BE2C (cell line): ENCODE data around the gene KLHL34.

Source experiments
- DNase-seq: peaks from one replicate; pipeline ENCODE4 v3.0.0-alpha.2; 2020
- H3K27me3 ChIP-seq: fragments of 250-450 bp; sonication (Bioruptor Pico); 2 replicates; pipeline ENCODE4 v1.5.1; 2020; ENCODE audit warnings: mild to moderate bottlenecking
- H3K36me3 ChIP-seq: fragments of 250-450 bp; sonication (Bioruptor Pico); 2 replicates; pipeline ENCODE4 v1.5.1; 2020; ENCODE audit warnings: mild to moderate bottlenecking
- H3K4me1 ChIP-seq: fragments of 250-450 bp; sonication (Bioruptor Pico); 2 replicates; pipeline ENCODE4 v1.5.1; 2020
- H3K4me3 ChIP-seq: 2 replicates; pipeline ENCODE4 v1.5.1; 2011; ENCODE audit warnings: low read depth, low read length
- H3K9me3 ChIP-seq: fragments of 250-450 bp; sonication (Bioruptor Pico); 2 replicates; pipeline ENCODE4 v1.5.1; 2020
- TF ChIP-seq, protein P1 (sequence below): IDR thresholded peaks from 2 replicates; pipeline ENCODE4 v1.5.1; 2012; ENCODE audit warnings: mild to moderate bottlenecking, low read depth, low read length

Gene KLHL34

DNA sequence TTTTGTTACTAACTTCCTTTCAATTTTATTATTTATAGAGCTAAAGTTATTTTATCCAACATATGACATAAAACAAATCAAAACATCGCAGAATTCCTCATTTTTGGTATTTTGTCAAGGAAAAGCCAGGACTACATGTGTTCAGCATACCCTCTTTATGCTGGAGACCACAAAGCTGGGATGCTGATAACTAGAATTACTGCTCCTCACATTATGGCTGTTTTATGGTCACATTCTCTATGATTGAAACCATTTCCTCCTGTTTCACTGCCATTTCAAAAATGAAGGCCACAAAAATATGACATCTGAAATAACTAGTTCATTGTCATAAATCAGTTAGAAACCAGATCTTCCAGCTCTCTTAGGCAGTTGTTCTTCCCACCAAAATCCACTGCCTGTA is 41.7 kb downstream of the KLHL34 start:
- TF ChIP-seq, protein P1, sequence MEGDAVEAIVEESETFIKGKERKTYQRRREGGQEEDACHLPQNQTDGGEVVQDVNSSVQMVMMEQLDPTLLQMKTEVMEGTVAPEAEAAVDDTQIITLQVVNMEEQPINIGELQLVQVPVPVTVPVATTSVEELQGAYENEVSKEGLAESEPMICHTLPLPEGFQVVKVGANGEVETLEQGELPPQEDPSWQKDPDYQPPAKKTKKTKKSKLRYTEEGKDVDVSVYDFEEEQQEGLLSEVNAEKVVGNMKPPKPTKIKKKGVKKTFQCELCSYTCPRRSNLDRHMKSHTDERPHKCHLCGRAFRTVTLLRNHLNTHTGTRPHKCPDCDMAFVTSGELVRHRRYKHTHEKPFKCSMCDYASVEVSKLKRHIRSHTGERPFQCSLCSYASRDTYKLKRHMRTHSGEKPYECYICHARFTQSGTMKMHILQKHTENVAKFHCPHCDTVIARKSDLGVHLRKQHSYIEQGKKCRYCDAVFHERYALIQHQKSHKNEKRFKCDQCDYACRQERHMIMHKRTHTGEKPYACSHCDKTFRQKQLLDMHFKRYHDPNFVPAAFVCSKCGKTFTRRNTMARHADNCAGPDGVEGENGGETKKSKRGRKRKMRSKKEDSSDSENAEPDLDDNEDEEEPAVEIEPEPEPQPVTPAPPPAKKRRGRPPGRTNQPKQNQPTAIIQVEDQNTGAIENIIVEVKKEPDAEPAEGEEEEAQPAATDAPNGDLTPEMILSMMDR: no peak
- no peaks in the 10 kb centered on the region for H3K36me3 ChIP-seq
- no peak overlapping the region for H3K4me3 ChIP-seq
- no peaks in the 10 kb centered on the region for H3K4me1 ChIP-seq
- H3K9me3 ChIP-seq: no peaks in the 10 kb centered on the region
- no peak for DNase-seq
- no peaks in the 10 kb centered on the region for H3K27me3 ChIP-seq

DNA sequence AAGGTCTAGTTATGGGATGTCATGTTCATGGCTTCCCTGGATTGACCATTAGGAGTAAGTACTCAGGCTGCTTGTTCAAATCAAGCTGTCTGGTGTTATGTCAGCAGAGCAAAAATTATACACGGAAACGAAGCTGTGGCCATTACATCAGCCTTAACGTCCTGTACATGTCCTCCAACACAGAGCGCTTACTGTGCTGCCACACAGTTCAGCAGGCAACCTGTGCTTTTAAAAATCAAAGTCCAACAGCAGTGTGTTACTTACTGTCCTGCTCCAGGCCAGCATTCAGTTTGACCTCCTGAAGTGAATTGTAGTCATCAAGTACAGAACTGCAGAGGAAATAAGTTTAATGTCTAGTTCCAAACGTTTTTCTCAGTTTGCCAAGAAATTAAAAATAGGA is 46.0 kb downstream of the KLHL34 start:
- no peak overlapping the region for H3K4me3 ChIP-seq
- TF ChIP-seq, protein P1: no peak
- H3K36me3 ChIP-seq: no peaks in the 10 kb centered on the region
- no peak for DNase-seq
- H3K9me3 ChIP-seq: no peaks in the 10 kb centered on the region
- no peaks in the 10 kb centered on the region for H3K27me3 ChIP-seq
- no peaks in the 10 kb centered on the region for H3K4me1 ChIP-seq

DNA sequence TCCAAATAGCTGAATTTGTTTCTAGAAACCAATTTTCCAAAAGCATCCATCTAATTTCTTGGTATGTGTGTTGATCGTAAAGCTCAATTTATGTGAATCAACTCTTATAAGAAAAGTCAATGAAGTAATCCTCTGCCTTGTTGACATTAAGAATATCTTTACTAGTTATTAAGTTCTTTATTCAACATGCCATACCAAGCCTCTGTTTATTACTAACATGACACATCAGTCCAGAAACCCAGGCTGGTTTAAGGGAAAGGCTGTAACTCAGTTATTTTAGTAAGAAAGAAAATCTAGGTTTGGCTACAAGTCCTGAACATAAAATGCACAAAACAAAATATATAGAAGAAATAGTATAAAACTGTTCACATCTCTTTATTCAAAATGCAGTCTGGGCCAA is 48.0 kb downstream of the KLHL34 start:
- H3K4me3 ChIP-seq: no peak overlapping the region
- no peaks in the 10 kb centered on the region for H3K9me3 ChIP-seq
- no peaks in the 10 kb centered on the region for H3K4me1 ChIP-seq
- TF ChIP-seq, protein P1: no peak
- no peaks in the 10 kb centered on the region for H3K27me3 ChIP-seq
- no peaks in the 10 kb centered on the region for H3K36me3 ChIP-seq
- DNase-seq: no peak

DNA sequence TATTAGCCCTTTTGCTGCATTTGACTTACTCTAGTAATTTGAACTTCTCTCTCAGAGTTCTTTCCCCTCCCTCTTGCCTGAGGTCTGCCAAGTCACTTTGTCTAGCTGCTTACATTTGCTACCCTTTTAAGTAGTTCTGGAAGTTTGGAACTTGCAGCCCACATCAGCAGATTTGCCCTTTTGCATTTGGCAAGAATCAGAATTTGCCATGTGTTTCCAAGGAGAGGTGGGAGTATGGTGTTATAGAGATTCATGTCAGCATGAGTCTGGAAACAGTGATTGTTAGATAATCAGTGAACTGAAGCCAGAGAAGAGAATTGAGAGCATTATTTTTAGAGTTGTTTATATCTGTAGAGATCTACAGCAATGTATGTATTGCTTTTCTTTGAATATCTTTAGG is 52.1 kb downstream of the KLHL34 start:
- H3K4me3 ChIP-seq: no peak overlapping the region
- H3K36me3 ChIP-seq: no peaks in the 10 kb centered on the region
- H3K27me3 ChIP-seq: no peaks in the 10 kb centered on the region
- DNase-seq: no peak
- no peaks in the 10 kb centered on the region for H3K4me1 ChIP-seq
- no peaks in the 10 kb centered on the region for H3K9me3 ChIP-seq
- TF ChIP-seq, protein P1: no peak
